HepG2 (cell line): Measurements from ENCODE around the gene MYCBPAP. TPM values are rescaled to one million over a fixed set of nuclear protein-coding genes. Genes with fewer than 3 reads are reported as not detected.

Source experiments
- ATAC-seq: fragments of 200-7000 bp; cut with Tn5 transposase; 3 replicates; pipeline ENCODE4 v1.9.1; 2020; ENCODE audit warnings: mild to moderate bottlenecking, moderate library complexity
- BruUV-seq: library from RNA; stranded (reverse); fragments of 400-500 nt; replicated peaks from 2 replicates; lab custom pipeline; 2021; lab: Mats Ljungman, UMichigan
- CTCF ChIA-PET: fragments of 300-600 bp; formaldehyde crosslinking; extraction: SDS; loops from one replicate; lab custom pipeline; 2021; ENCODE audit warnings: low total read pairs, inconsistent platforms, low intra/inter-chr PET ratio; lab: Yijun Ruan, JAX
- POLR2A ChIA-PET: fragments of 350-600 bp; sonication (Branson Sonifier 250); formaldehyde crosslinking; loops from one replicate; lab custom pipeline; 2020; ENCODE audit warnings: antibody characterized with exemption, inconsistent platforms; lab: Yijun Ruan, JAX
- DNase-seq: peaks from one replicate; pipeline ENCODE4 v3.0.0-alpha.2; 2015; ENCODE audit warnings: low spot score
- FAIRE-seq: peaks from 3 replicates; lab custom pipeline; 2011; peaks lifted over from hg19 to GRCh38; lab: Jason Lieb, UNC
- H2AFZ ChIP-seq: one replicate; pipeline ENCODE4 v1.6.1; 2011; ENCODE audit warnings: low read length, inconsistent platforms
- H3K27ac ChIP-seq: fragments of 300-600 bp; 3 replicates; pipeline ENCODE4 v1.8.0; 2011; ENCODE audit warnings: mixed run types, mild to moderate bottlenecking, mixed read lengths, low read length, inconsistent platforms; ENCODE audit not compliant: insufficient read depth; ENCODE audit errors: extremely low read length
- H3K27me3 ChIP-seq, 2 experiments: fragments of 200-600 bp in 1 of 2; 2 replicates in 1 of 2; 3 replicates in 1 of 2; pipeline versions ENCODE4 v1.6.0 to v1.8.0; 2011; ENCODE audit warnings: low read length in 2 of 2, mild to moderate bottlenecking in 2 of 2, moderate library complexity in 2 of 2, inconsistent platforms in 1 of 2; ENCODE audit not compliant: insufficient read depth in 2 of 2, control insufficient read depth in 1 of 2
- H3K36me3 ChIP-seq, 2 experiments: fragments of 200-600 bp in 1 of 2; replicated peaks in 1 of 2; 2 replicates in 1 of 2; 3 replicates in 1 of 2; pipeline versions ENCODE4 v1.5.1 to v1.8.0; 2011; ENCODE audit warnings: low read length in 2 of 2, inconsistent platforms in 1 of 2; ENCODE audit not compliant: insufficient read depth in 2 of 2, control insufficient read depth in 1 of 2
- H3K4me1 ChIP-seq: 2 replicates; pipeline ENCODE4 v1.5.1; 2012; ENCODE audit warnings: low read length, inconsistent platforms; ENCODE audit not compliant: insufficient read depth
- H3K4me2 ChIP-seq: 2 replicates; pipeline ENCODE4 v1.6.0; 2011; ENCODE audit warnings: low read depth, low read length, inconsistent platforms
- H3K4me3 ChIP-seq, 3 experiments: fragments of 200-600 bp in 1 of 3; sonication (generic), shearing (Covaris generic) in 1 of 3; replicated peaks in 1 of 3; 2 replicates each; pipeline ENCODE4 v1.5.1; 2011 to 2016; ENCODE audit warnings: low read length in 3 of 3, inconsistent platforms in 2 of 3, low read depth in 2 of 3, mild to moderate bottlenecking in 2 of 3, control low read depth in 1 of 3, mixed read lengths in 1 of 3; ENCODE audit not compliant: insufficient read depth in 1 of 3
- H3K79me2 ChIP-seq: one replicate; pipeline ENCODE4 v1.6.1; 2011; ENCODE audit warnings: low read length, inconsistent platforms; ENCODE audit not compliant: insufficient read depth
- H3K9ac ChIP-seq: 2 replicates; pipeline ENCODE4 v1.6.0; 2011; ENCODE audit warnings: mild to moderate bottlenecking, low read depth, low read length, inconsistent platforms; ENCODE audit not compliant: insufficient read depth
- H3K9me3 ChIP-seq: 2 replicates; pipeline ENCODE4 v1.5.1; 2012; ENCODE audit warnings: mild to moderate bottlenecking, low read length
- H4K20me1 ChIP-seq: 2 replicates; pipeline ENCODE4 v1.6.0; 2011; ENCODE audit warnings: inconsistent platforms, mild to moderate bottlenecking, low read length, moderate library complexity; ENCODE audit not compliant: insufficient read depth
- CREB1 ChIP-seq, 2 experiments: fragments of 450-650 bp in 1 of 2; IDR thresholded peaks; 2 replicates each; pipeline ENCODE4 v1.6.1; 2016 to 2017; ENCODE audit warnings: control low read depth in 1 of 2, mild to moderate bottlenecking in 1 of 2, missing compliant biosample characterization in 1 of 2, missing genetic modification characterization in 1 of 2
- NONO ChIP-seq, 2 experiments: fragments of 450-650 bp in 1 of 2; sonication (generic) in 1 of 2; formaldehyde crosslinking in 1 of 2; IDR thresholded peaks in 1 of 2; conservative IDR thresholded peaks in 1 of 2; 2 replicates each; pipeline versions ENCODE4 v1.6.1 to v1.8.0; 2017 to 2022; ENCODE audit warnings: mild to moderate bottlenecking in 1 of 2, missing genetic modification reagents in 1 of 2, moderate library complexity in 1 of 2
- NR3C1 ChIP-seq: sonication (generic); formaldehyde crosslinking; IDR thresholded peaks from 2 replicates; pipeline ENCODE4 v1.4.0; 2020; ENCODE audit warnings: missing genetic modification reagents
- THRA ChIP-seq: sonication (generic); formaldehyde crosslinking; IDR thresholded peaks from 2 replicates; pipeline ENCODE4 v1.4.0; 2020; ENCODE audit warnings: missing genetic modification reagents, borderline replicate concordance
- ZFP1 ChIP-seq: IDR thresholded peaks from 2 replicates; pipeline ENCODE4 v1.6.1; 2016
- ZNF276 ChIP-seq: sonication (generic); formaldehyde crosslinking; IDR thresholded peaks from 2 replicates; pipeline ENCODE4 v1.4.0; 2020; ENCODE audit warnings: mild to moderate bottlenecking, low read depth, missing genetic modification reagents
- ZNF597 ChIP-seq: sonication (generic); formaldehyde crosslinking; IDR thresholded peaks from 2 replicates; pipeline ENCODE4 v1.5.0; 2020; ENCODE audit warnings: missing genetic modification reagents
- ZNF616 ChIP-seq: sonication (generic); formaldehyde crosslinking; IDR thresholded peaks from 2 replicates; pipeline ENCODE4 v1.5.0; 2020; ENCODE audit warnings: low read depth, mild to moderate bottlenecking, missing genetic modification reagents
- ZSCAN12 ChIP-seq: sonication (generic); formaldehyde crosslinking; IDR thresholded peaks from 2 replicates; pipeline ENCODE4 v1.9.0; 2021; ENCODE audit warnings: mild to moderate bottlenecking, missing genetic modification reagents
- WGBS: methylation state at CpG from one replicate; pipeline ENCODE4 v1.1.6; 2017; ENCODE audit warnings: low lambda C conversion rate; 5-methylcytosine and 5-hydroxymethylcytosine counted together
- in situ Hi-C: cut with HindIII; loops from 2 replicates; pipeline ENCODE4 v1.10.0; 2017; ENCODE audit warnings: low pct_unique_long_range_greater_than_20kb; ENCODE audit not compliant: extremely low pct_ligation_motif_present
- intact Hi-C: fragments of 100-400 bp; cut with micrococcal nuclease; formaldehyde crosslinking; loops from one replicate; pipeline ENCODE4 v1.10.0; 2022; ENCODE audit not compliant: unreplicated experiment
- polyA plus RNA-seq, 8 experiments: library from polyadenylated mRNA; depleted of rRNA in 3 of 8; stranded (reverse) in 7 of 8; unstranded in 1 of 8; fragments of >200 nt; fragmentation: Illumina TruSeq in 4 of 8; extraction: Trizol in 4 of 8; gene quantifications; 2 replicates each; pipeline versions ENCODE4 v1.2.1 to v1.2.3, GENCODE V29; 2011 to 2016; ENCODE audit warnings: low read depth in 4 of 8, missing spikeins in 1 of 8, mixed read lengths in 1 of 8; ENCODE audit not compliant: insufficient read depth in 1 of 8
- total RNA-seq, 5 experiments: library from RNA; depleted of rRNA; stranded (reverse); fragments of >200 nt; fragmentation: Illumina TruSeq; extraction: Trizol; gene quantifications; 2 replicates each; pipeline ENCODE4 v1.2.3, GENCODE V29; 2016; ENCODE audit warnings: low read depth in 1 of 5
- TF ChIP-seq, protein P1 (sequence below): sonication (generic); formaldehyde crosslinking; conservative IDR thresholded peaks from 2 replicates; pipeline ENCODE4 v1.4.0; 2020; ENCODE audit warnings: mild to moderate bottlenecking, missing genetic modification reagents, moderate library complexity

The MYCBPAP gene
- total and polyA plus RNA-seq, 2 of the 13 experiments (the other 11 are each of a cell fraction or from before 2014, with no cell fraction given): 0.22 to 0.24 TPM

GRCh38 chr17:50488880-50489279 is 19.4 kb upstream of the MYCBPAP start:
- CTCF ChIA-PET: no interaction called here
- FAIRE-seq (no peak), DNase-seq (no peak), ATAC-seq (no peak)
- Histone ChIP-seq H3K27ac (no peak overlapping the region), H3K27me3 (no peaks in the 10 kb centered on the region), H3K9me3 (no peaks in the 10 kb centered on the region), H2AFZ (no peak overlapping the region), H3K4me2 (no peak overlapping the region), H3K36me3 (peaks cover 8% of the 10 kb centered on the region in 2 experiments; a peak in 4 of 5 replicates), H3K4me3 (no peak overlapping the region), H3K79me2 (no peaks in the 10 kb centered on the region), H4K20me1 (no peaks in the 10 kb centered on the region), H3K4me1 (no peaks in the 10 kb centered on the region), H3K9ac (no peak overlapping the region)
- BruUV-seq: no TSS peak
- POLR2A ChIA-PET: no interaction called here
- 53% methylated on average over 2 of the region's 2 CpGs for WGBS
- in situ Hi-C loops (no loop called here), intact Hi-C loops (no loop called here)
- TF ChIP-seq CREB1 (IDR thresholded peaks at IDR 0.05) (no peak), CREB1 (CRISPR knock-in tag; IDR thresholded peaks at IDR 0.05) (no peak), NR3C1 (CRISPR knock-in tag) (no peak), ZNF616 (CRISPR knock-in tag) (no peak), ZNF276 (CRISPR knock-in tag) (no peak), ZFP1 (CRISPR knock-in tag) (no peak), ZNF597 (no peak), ZSCAN12 (CRISPR knock-in tag) (no peak), THRA (CRISPR knock-in tag) (no peak), NONO (IDR thresholded peaks at IDR 0.05) (no peak), NONO (CRISPR knock-in tag; conservative IDR thresholded peaks at IDR 0.05) (no peak)
- TF ChIP-seq, protein P1, sequence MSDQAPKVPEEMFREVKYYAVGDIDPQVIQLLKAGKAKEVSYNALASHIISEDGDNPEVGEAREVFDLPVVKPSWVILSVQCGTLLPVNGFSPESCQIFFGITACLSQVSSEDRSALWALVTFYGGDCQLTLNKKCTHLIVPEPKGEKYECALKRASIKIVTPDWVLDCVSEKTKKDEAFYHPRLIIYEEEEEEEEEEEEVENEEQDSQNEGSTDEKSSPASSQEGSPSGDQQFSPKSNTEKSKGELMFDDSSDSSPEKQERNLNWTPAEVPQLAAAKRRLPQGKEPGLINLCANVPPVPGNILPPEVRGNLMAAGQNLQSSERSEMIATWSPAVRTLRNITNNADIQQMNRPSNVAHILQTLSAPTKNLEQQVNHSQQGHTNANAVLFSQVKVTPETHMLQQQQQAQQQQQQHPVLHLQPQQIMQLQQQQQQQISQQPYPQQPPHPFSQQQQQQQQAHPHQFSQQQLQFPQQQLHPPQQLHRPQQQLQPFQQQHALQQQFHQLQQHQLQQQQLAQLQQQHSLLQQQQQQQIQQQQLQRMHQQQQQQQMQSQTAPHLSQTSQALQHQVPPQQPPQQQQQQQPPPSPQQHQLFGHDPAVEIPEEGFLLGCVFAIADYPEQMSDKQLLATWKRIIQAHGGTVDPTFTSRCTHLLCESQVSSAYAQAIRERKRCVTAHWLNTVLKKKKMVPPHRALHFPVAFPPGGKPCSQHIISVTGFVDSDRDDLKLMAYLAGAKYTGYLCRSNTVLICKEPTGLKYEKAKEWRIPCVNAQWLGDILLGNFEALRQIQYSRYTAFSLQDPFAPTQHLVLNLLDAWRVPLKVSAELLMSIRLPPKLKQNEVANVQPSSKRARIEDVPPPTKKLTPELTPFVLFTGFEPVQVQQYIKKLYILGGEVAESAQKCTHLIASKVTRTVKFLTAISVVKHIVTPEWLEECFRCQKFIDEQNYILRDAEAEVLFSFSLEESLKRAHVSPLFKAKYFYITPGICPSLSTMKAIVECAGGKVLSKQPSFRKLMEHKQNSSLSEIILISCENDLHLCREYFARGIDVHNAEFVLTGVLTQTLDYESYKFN (CRISPR knock-in tag): no peak
